HUES64 (cell line): Measurements from ENCODE around the gene TIGAR.

Experiments used
- H3K27ac ChIP-seq: 2 replicates; pipeline ENCODE4 v1.7.0; 2013; ENCODE audit warnings: low read depth, low read length, inconsistent platforms
- H3K27me3 ChIP-seq: 2 replicates; pipeline ENCODE4 v1.6.1; 2013; ENCODE audit warnings: mild to moderate bottlenecking, low read length; ENCODE audit not compliant: insufficient read depth
- H3K36me3 ChIP-seq: 2 replicates; pipeline ENCODE4 v1.6.1; 2013; ENCODE audit warnings: mild to moderate bottlenecking, low read length; ENCODE audit not compliant: insufficient read depth
- H3K4me1 ChIP-seq: 2 replicates; pipeline ENCODE4 v1.6.1; 2013; ENCODE audit warnings: mild to moderate bottlenecking, low read length, moderate library complexity; ENCODE audit not compliant: insufficient read depth
- H3K4me3 ChIP-seq: 2 replicates; pipeline ENCODE4 v1.5.1; 2013; ENCODE audit warnings: mild to moderate bottlenecking, low read length, moderate library complexity
- H3K9ac ChIP-seq: 2 replicates; pipeline ENCODE4 v1.6.1; 2013; ENCODE audit warnings: mild to moderate bottlenecking, low read depth, low read length
- H3K9me3 ChIP-seq: 2 replicates; pipeline ENCODE4 v1.6.1; 2013; ENCODE audit warnings: low read depth, low read length; ENCODE audit not compliant: insufficient read depth
- WGBS: fragments of 150-250, 120-280 bp; methylation state at CpG from one replicate; pipeline ENCODE4 v1.1.7; 2013; ENCODE audit warnings: missing lambda C conversion rate; 5-methylcytosine and 5-hydroxymethylcytosine counted together

The TIGAR gene

DNA sequence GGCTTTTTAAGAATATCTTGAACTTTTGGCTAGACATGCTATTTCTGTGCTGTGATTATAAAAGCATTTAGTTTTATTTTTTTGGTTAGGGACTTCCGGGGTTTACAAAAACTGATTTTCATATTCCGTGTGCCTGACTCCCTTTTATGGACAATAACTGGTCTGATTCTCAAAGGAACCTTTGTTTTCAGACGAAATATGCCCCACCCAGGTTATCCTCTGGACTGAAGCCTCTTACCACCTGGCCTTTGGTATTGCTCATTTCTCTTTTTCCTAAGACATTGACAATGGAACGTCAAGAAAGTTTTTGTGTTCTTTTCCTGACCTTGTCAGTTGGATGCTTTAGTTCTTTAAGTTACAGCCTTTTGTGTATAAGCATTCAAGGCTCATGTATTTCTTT lies 10.8 kb downstream of the TIGAR start:
- 84% methylated on average over 4 of the region's 4 CpGs for WGBS
- Histone ChIP-seq H3K27ac (no peak overlapping the region), H3K9me3 (no peaks in the 10 kb centered on the region), H3K27me3 (no peaks in the 10 kb centered on the region), H3K4me3 (no peak overlapping the region), H3K4me1 (no peaks in the 10 kb centered on the region), H3K9ac (no peak overlapping the region), H3K36me3 (peaks cover 59% of the 10 kb centered on the region)

DNA sequence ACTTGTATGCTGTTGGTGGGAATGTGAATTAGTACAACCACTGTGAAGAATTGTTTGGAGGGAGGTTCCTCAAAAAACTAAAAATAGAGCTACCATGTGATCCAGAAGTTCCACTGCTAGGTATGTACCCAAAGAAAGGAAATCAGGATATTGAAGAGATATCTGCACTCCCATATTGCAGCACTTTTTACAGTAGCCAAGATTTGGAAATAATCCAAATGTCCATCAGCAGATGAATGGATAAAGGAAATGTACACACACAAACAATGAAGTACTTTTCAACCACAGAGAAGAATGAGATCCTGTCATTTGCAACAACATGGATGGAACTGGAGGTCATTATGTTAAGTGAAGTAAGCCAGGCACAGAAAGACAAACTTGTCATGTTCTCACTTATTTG lies 25.9 kb downstream of the TIGAR start:
- H3K4me1 ChIP-seq: no peaks in the 10 kb centered on the region
- H3K9ac ChIP-seq: no peak overlapping the region
- H3K27ac ChIP-seq: no peak overlapping the region
- no peaks in the 10 kb centered on the region for H3K9me3 ChIP-seq
- peaks cover 40% of the 10 kb centered on the region for H3K36me3 ChIP-seq
- no peak overlapping the region for H3K4me3 ChIP-seq
- no peaks in the 10 kb centered on the region for H3K27me3 ChIP-seq

DNA sequence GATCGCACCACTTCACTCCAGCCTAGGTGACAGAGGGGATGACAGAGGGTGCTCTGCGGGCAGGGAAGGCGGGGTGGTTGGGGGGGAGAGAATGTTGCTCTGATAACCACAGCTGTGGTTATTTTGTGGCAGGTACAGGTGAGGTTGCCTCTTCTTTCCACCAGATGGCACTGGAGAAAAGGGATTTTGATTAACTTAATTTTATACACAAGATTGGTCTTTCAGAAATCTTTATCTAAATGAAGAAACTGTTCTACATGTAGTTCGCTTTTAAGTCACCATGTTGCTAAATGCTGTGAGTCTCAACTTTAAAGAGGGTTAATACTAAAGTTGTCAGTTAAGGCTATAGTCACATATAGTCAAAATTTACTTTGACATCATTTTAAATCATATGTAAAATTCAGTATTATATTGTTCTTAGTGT lies 32.8 kb downstream of the TIGAR start:
- H3K36me3 ChIP-seq: peaks cover 49% of the 10 kb centered on the region
- WGBS: 90% methylated on average over 4 of the region's 4 CpGs
- no peak overlapping the region for H3K4me3 ChIP-seq
- no peaks in the 10 kb centered on the region for H3K4me1 ChIP-seq
- no peaks in the 10 kb centered on the region for H3K27me3 ChIP-seq
- H3K9me3 ChIP-seq: no peaks in the 10 kb centered on the region
- H3K9ac ChIP-seq: no peak overlapping the region
- H3K27ac ChIP-seq: no peak overlapping the region

DNA sequence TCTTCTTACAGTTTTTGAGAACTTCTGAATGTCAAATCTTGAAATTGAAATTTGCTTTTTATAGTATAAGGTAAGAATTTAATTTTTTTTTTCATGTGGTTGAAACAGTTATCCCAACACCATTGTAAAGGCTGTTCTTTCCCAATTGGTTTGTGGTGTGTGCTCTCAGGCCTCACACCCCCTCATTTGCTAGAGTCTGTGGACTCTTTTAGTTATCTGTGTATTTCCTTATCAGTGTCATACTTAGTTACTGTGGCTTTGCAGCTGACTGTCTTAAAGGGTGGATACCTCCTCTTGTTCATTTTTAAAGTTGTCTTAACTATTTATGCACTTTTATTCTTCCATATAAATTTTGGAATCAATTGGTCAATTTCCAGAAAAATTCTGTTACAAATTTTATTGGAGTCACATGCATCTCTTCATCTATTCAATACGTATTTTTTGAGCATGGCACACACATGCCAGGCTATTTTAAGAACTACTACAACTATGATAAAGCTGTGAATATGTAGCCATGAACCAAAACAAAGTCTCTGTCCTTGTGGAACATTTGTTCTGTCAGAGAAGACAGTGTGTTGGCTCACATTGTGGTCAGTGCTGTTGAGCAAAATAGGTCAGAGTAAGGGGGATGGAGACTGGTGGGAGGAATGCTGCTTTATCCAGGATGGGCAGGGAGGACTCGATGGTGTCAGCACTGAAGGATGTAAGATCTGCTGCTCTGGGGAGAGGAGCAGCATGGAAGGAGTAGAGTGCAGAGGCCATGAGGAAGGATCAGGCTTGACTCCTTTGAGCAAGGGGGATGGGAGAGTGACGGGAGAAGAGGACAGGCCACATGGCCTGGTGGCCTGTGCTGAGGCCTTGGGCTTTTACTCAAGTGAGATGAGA lies 34.4 kb downstream of the TIGAR start:
- WGBS: 86% methylated on average over 3 of the region's 3 CpGs
- H3K27ac ChIP-seq: no peak overlapping the region
- no peaks in the 10 kb centered on the region for H3K4me1 ChIP-seq
- no peak overlapping the region for H3K4me3 ChIP-seq
- H3K27me3 ChIP-seq: no peaks in the 10 kb centered on the region
- peaks cover 37% of the 10 kb centered on the region for H3K36me3 ChIP-seq
- H3K9me3 ChIP-seq: peaks cover 8% of the 10 kb centered on the region; the same call in 1 of the 2 replicates
- H3K9ac ChIP-seq: no peak overlapping the region

DNA sequence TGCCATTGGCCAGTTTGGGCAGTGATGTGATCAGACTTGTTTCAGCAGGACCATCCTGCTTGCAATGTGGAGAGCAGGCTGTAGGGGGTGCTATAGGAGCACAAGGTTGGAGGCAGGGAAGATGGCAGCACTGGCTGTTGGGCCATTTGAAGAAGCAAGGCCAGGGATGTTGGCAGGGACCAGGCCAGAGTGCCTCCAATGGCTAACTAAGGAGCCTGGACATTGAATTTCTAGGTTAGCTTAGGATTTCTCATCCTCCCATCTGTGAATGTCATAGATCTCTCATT lies 35.0 kb downstream of the TIGAR start:
- H3K4me3 ChIP-seq: no peak overlapping the region
- H3K9ac ChIP-seq: no peak overlapping the region
- H3K4me1 ChIP-seq: no peaks in the 10 kb centered on the region
- peaks cover 8% of the 10 kb centered on the region; the same call in 1 of the 2 replicates for H3K9me3 ChIP-seq
- no peaks in the 10 kb centered on the region for H3K27me3 ChIP-seq
- H3K27ac ChIP-seq: no peak overlapping the region
- peaks cover 33% of the 10 kb centered on the region for H3K36me3 ChIP-seq

DNA sequence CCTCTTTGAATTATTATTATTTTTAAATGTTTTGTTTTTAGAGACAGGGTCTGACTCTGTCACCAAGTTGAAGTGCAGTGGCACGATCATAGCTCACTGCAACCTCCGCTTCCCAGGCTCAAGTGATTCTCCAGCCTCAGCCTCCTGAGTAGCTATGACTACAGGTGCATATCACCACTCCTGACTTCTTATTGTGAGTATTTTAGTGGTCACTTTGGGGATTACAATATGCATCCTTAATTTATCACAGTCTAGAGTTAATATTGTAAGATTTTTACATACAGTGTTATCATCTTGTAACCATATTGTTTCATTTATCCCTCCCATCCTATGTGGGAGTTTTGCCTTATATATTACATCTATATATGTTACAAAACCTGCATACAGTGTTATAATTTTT lies 45.1 kb downstream of the TIGAR start:
- Histone ChIP-seq H3K9me3 (no peaks in the 10 kb centered on the region), H3K27ac (no peak overlapping the region), H3K36me3 (no peaks in the 10 kb centered on the region), H3K27me3 (no peaks in the 10 kb centered on the region), H3K9ac (no peak overlapping the region), H3K4me1 (no peaks in the 10 kb centered on the region), H3K4me3 (no peak overlapping the region)
- WGBS: 90% methylated on average over 2 of the region's 2 CpGs

DNA sequence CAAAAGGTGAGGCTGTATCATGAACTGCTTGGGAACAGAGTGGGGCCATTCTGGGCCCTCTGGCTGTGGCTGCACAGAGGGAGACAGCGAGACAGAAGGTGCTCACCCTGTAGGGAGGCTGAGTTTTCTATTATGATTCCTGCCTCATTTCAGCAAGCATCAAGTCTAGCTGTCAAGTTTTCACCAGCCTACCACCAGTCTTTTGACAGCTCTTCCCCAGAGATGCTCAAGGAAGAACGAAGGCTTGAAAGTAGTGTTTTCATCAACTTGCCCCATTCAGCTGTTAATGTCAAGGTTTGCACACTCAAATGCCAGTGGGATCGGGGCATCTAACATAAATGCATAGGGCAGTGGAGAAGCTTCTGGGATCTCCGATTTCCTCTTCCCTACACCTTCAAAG lies 48.5 kb downstream of the TIGAR start:
- Histone ChIP-seq H3K36me3 (no peaks in the 10 kb centered on the region), H3K4me3 (no peak overlapping the region), H3K9ac (no peak overlapping the region), H3K4me1 (no peaks in the 10 kb centered on the region), H3K27ac (no peak overlapping the region), H3K9me3 (no peaks in the 10 kb centered on the region), H3K27me3 (no peaks in the 10 kb centered on the region)
- WGBS: 94% methylated on average over 4 of the region's 4 CpGs

DNA sequence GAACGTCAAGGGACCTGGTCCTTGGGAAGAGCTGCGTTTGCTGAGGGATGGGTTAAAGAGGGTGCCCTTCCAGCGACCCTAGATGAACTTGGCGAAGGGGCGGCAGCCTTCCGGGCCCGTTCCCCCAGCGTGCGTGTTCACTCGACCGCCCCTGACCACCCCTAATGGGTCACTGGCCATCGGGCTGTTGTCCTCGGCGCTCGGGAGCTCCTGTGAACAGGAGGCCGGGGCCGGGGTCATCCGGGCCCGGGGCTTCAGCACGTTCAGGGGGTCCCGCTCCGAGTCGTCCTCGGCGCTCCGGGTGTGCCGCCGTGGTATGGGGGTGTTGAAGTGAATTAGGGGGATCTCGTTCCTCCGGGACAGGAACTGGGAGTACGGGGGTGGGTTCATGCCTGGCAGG lies 49.3 kb downstream of the TIGAR start:
- Histone ChIP-seq H3K9ac (no peak overlapping the region), H3K9me3 (no peaks in the 10 kb centered on the region), H3K27ac (no peak overlapping the region), H3K36me3 (no peaks in the 10 kb centered on the region), H3K27me3 (no peaks in the 10 kb centered on the region), H3K4me1 (no peaks in the 10 kb centered on the region), H3K4me3 (no peak overlapping the region)
- 94% methylated on average over 31 of the region's 31 CpGs for WGBS

DNA sequence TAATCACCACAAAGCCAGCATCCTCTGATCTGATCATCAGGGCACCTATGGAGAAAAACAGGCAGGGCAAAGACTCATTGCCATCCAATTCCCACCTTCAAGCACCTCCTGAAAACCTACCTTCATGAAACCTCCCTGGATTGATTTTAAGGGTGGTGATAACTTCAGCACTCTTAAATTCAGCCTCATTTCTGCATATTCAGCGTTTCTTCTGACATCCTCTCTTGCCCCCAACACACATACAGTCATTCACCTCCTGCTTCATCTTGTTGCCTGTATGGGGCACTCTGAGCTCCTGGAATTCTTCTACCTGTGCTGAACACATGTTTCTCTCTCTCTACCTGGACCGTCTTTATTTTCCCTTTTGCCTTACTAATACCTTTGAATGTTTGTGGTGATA lies 51.6 kb downstream of the TIGAR start:
- Histone ChIP-seq H3K4me1 (no peaks in the 10 kb centered on the region), H3K9ac (no peak overlapping the region), H3K9me3 (no peaks in the 10 kb centered on the region), H3K4me3 (no peak overlapping the region), H3K27ac (no peak overlapping the region), H3K36me3 (no peaks in the 10 kb centered on the region), H3K27me3 (no peaks in the 10 kb centered on the region)
- WGBS: 96% methylated on average over 2 of the region's 2 CpGs

DNA sequence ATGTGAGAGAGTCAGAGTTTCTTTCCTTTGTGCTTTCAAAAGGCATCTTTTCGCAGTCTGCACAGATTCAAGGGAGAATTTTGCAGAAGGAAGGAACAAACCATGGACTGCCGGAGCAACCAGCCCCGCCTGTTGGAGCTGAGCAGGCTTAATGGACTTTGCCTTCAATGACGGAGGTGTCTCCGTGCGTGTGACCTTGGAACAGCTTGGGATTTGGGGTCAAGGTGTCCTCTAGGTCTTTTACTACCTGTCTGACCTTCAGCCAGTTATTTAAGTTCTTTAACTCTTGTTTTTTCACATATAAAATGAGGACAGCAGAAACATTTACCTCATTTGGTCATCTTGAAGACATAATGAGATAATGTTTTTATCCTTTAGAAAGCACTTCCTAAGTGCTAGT lies 54.4 kb downstream of the TIGAR start:
- Histone ChIP-seq H3K27ac (no peak overlapping the region), H3K4me1 (peaks cover 4% of the 10 kb centered on the region; the same call in 1 of the 2 replicates), H3K9ac (no peak overlapping the region), H3K4me3 (no peak overlapping the region), H3K27me3 (no peaks in the 10 kb centered on the region), H3K9me3 (no peaks in the 10 kb centered on the region), H3K36me3 (no peaks in the 10 kb centered on the region)
- WGBS: 95% methylated on average over 6 of the region's 6 CpGs

DNA sequence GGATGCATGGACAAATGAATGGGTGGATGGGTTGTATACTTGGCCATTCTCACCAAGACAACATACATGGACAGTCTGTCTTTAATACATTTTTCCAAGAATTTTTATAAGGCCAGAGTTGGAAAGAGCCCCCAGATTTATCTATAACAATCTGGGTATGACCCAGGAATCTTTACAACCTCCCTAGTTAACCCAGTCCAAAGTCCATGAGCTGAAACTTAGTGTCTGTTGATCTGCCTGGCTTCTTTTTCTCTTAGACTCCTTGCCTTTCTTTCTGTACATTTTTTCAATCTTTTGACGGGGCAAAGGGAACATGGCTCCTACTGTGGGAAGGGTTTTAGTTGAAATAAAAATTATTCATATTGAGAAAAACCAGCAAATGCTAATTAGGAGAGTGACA lies 57.8 kb downstream of the TIGAR start:
- no peaks in the 10 kb centered on the region for H3K36me3 ChIP-seq
- WGBS: no CpG with 5 or more reads among the region's 1 CpG
- no peaks in the 10 kb centered on the region for H3K27me3 ChIP-seq
- H3K4me3 ChIP-seq: no peak overlapping the region
- H3K4me1 ChIP-seq: peaks cover 4% of the 10 kb centered on the region; the same call in 1 of the 2 replicates
- H3K9ac ChIP-seq: no peak overlapping the region
- H3K9me3 ChIP-seq: no peaks in the 10 kb centered on the region
- no peak overlapping the region for H3K27ac ChIP-seq

DNA sequence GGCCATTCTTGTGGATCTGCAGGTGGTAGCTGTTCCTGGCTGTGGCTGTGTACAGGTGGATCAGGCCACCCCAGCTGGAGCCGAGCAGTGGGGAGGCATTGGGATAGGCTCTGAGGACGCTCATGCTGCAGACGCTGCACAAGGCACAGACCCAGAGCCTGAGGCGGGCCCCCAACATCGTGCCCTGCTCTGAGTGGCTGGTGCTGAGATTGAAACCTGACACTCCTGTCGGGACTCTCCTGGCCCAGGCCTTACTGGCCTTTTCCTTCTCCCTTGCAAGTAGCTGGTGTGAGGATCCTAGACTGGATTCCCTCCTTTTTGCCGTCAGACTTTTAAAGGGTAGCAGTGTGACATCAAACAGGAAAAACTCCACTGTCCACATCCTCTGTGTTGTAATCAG lies 58.4 kb downstream of the TIGAR start, which contains the start of gene FGF23:
TSS of gene FGF23 (minus strand) at position 308 of the 400 bp plus-strand sequence. CDS start at position 178, 130 bp downstream.
- 29% methylated on average over 7 of the region's 7 CpGs for WGBS
- Histone ChIP-seq H3K9me3 (no peaks in the 10 kb centered on the region), H3K36me3 (no peaks in the 10 kb centered on the region), H3K9ac (no peak within 1 kb of the TSS), H3K4me1 (peaks cover 4% of the 10 kb centered on the region; the same call in 1 of the 2 replicates), H3K27ac (no peak within 1 kb of the TSS), H3K4me3 (peak within 1 kb of the TSS; percentile 37), H3K27me3 (no peaks in the 10 kb centered on the region)
